Activated naive CD4-positive, alpha-beta T cell treated with anti-CD3 and anti-CD28 coated beads, Interleukin-2, amount 10 ng/mL, durations not matched to agents 5 hours and 36 hours (primary cell): ENCODE results near the gene RAP2B. TPM values are rescaled to one million over a fixed set of nuclear protein-coding genes. Genes with fewer than 3 reads are reported as not detected.

Experiments used
- total RNA-seq, 2 experiments: library from RNA; stranded (reverse); gene quantifications; one replicate each; pipeline ENCODE4 v1.2.3, GENCODE V29; 2021

Gene RAP2B
- total RNA-seq, result 10 to 100 TPM; 27.3 to 27.7 TPM

GRCh38 chr3:153161714-153162512 is at the start of gene RAP2B:
Gene RAP2B (plus strand): TSS chr3:153162226. CDS start chr3:153162694, 468 bp downstream.

